ENCODE measurements around the gene FMR1NB. TPM values are rescaled to one million over a fixed set of nuclear protein-coding genes. Genes with fewer than 3 reads are reported as not detected.
A peak's percentile ranks its signal among the peaks of the same experiment; 100 is the strongest.

The FMR1NB gene, protein sequence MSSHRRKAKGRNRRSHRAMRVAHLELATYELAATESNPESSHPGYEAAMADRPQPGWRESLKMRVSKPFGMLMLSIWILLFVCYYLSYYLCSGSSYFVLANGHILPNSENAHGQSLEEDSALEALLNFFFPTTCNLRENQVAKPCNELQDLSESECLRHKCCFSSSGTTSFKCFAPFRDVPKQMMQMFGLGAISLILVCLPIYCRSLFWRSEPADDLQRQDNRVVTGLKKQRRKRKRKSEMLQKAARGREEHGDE
- total RNA-seq (ENCODE audit: insufficient read depth, low replicate concordance): not detected

DNA sequence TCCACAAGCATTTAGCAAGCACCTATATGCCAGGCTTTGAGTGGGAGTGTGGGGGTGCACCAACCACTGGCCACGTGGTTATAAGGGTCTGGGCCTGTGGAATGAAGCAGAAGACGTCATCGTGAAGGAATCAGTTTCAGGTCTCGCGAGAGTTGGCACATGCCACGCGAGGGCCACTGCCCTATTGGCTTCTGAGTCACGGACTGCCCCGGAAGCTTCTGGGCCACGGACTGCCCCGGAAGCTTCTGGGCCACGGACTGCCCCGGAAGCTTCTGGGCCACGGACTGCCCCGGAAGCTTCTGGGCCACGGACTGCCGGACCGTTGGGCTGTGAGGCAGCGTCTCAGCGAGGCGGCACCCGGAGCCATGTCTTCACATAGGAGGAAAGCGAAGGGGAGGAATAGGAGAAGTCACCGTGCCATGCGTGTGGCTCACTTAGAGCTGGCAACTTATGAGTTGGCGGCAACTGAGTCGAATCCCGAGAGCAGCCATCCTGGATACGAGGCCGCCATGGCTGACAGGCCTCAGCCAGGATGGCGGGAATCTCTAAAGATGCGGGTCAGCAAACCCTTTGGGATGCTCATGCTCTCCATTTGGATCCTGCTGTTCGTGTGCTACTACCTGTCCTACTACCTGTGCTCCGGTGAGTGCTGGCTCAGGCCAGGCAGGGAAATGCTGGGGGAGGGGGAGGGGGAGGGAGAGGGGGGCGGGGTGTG is at the start of gene FMR1NB:
FMR1NB (plus strand) TSS at position 300 of the 715 bp plus-strand sequence; CDS start at position 366, 66 bp downstream.
- DNase-seq (ENCODE audit: low spot score): no peak

DNA sequence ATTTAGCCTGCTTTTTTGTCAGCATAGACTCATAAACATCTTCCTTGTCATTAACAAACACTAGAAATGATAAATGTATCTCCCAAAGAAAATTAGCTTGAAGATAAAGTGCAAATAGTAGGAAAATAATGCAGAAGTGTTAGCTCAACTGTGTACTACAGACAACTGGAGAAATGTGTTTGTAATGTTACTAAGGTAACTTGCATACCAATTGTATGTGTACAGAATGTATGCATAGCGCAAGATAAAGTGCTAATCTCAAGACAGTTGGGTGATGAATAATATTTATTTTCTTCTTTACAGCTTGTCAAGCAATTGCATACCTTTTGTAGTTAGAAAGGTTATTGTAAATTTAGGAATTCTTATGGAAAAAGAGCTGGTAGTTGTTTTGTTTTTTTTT is 47.3 kb upstream of the FMR1NB start:
- DNase-seq (ENCODE audit: low spot score): no peak

DNA sequence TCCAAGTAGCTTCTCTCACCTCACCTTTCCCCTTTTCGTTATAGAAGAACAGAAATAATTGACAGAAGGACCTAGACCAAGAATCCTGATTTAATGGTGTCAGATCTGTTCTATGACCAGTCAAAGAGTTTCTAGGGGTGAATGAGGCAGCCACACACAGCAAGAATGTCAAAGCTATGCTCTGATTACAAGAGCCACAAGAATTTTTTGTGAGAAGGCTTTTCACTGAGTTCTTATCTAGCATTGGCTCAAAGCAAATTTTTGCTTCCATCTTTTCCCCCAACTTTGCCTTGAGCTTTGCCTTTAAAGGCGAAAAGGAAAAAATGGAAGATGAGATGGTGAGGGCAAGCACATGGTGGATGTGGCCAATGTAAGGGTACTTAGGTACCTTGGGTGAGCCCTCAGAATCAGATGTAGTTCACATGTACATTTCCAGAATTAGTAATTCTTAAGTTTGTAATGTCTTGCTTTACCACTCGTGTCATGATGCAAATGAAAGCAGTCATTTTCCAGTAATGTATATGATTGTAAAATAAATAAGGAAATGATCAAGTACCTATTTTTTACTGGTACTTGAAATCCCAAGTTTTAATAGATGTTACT is 45.9 kb upstream of the FMR1NB start:
- DNase-seq (ENCODE audit: low spot score): no peak

DNA sequence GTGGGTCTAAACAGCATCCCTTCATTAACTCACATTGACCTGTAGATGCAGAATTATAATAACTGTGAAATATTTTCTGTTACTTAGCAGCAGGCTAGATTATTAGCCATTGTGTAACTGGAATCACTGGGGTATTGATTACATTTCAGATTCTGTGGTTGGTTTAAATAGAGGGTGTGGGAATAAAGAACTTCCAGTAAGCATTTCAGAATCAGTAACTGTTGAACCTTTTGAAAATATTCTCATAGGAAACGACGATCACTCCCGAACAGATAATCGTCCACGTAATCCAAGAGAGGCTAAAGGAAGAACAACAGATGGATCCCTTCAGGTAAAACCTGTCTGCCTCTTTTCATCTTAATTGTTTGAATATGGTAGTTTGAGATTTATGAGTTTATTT is 35.9 kb upstream of the FMR1NB start:
- no peak for DNase-seq (ENCODE audit: low spot score)

DNA sequence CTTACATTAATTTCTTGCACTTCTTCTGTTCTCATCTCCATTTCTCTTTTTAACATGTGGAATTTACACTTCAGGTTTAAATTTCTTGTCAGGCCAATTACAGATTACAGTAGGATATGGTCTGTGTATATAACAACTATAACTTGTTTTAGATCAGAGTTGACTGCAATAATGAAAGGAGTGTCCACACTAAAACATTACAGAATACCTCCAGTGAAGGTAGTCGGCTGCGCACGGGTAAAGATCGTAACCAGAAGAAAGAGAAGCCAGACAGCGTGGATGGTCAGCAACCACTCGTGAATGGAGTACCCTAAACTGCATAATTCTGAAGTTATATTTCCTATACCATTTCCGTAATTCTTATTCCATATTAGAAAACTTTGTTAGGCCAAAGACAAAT is 32.6 kb upstream of the FMR1NB start:
- no peak for DNase-seq (ENCODE audit: low spot score)

DNA sequence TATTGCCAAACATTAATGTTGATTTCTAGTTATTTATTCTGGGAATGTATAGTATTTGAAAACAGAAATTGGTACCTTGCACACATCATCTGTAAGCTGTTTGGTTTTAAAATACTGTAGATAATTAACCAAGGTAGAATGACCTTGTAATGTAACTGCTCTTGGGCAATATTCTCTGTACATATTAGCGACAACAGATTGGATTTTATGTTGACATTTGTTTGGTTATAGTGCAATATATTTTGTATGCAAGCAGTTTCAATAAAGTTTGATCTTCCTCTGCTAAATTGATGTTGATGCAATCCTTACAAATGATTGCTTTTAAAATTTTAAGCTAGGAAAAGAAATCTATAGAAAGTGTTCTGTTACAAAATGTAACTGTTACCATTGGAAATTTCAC is 30.8 kb upstream of the FMR1NB start:
- DNase-seq (ENCODE audit: low spot score): no peak

DNA sequence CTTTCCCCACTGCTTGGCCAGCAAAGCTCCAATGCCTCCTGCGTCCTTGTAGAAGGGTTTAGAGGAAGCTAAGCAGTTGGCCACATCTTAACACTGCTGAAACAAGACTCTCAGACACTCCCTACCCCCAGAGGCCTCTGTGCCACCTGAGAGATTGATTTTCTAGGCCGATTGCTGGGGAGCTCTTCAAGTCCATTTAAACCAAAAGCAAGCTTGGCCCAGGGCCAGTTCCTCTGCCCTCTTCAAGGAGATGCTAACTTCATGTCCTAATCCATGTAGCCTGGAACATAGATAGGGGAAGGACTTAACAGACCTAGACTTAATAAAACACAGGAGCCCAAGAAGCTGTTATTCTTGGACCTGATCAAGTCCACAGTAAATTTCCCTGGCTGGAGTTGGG is 27.2 kb upstream of the FMR1NB start:
- DNase-seq (ENCODE audit: low spot score): no peak

DNA sequence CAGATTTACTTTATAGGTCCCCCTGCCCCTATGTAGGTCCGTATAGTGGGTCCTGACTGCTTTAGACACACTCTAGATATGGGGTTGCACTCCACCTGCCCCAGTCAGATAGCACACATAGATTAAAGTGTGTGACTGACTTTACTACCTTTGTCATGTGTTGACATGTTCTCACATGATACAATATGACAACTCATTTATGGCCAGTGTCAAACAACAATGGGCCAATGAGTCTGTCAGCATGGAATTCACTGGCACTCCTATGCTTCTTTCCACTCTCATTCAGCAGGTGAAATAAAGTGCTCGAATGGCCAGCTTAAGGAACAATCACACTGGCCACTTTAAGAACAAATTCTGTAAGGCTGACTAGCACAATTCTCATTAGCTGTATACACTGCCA is 23.8 kb upstream of the FMR1NB start:
- no peak for DNase-seq (ENCODE audit: low spot score)

DNA sequence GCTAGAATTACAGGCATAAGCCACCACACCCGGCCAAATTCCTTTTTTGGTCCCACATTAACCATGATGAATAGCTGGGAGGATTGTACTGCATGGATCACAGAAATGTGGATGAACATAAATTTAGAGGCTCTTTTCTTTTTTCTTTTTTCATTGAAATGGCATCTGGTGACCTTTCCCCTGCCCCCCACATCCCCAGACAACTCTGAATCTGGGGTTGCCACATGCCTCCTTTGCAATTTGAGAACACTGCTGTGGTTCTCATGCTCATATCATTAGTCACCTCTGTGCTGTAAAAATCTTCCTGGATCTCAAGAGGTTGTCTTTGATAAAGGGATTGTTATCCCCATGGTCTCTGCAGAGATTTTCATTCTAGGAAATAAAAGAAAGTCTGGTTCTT is 22.8 kb upstream of the FMR1NB start:
- DNase-seq (ENCODE audit: low spot score): no peak

DNA sequence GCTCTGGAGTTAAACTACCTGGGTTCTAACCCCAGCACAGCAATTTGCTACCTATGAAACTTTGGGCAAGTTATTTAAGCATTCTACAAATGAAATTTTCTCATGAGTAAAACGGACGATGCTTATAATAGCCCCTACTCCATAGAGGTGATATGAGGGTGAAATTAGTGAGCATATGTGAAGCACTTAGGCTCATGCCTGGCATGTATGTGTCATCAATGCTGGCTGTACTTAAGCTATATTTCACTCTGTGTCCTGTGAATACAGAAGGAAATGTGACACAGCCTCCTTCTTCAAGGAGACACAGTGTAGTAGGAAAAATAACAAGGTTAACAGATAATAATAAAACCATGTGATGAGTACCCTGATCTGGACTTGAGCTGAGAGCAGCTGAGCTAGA is 20.4 kb upstream of the FMR1NB start:
- no peak for DNase-seq (ENCODE audit: low spot score)

DNA sequence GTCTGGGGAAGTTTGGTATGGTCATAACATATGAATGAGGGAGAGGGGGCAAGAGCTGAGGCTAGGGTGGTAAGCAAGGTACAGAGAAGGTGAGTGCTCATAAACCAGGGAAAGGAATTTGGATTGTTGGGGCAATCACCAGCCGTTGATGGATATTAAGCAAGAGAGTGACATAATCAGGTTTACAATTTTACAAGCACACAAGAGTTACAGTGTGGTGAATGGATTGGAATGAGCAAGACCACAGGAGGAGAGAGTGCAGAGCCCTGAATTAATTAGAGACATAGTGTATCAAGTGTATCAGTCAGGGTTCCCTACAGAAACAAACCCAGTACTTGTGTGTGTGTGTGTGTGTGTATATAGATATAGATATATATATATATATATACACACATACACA is 18.7 kb upstream of the FMR1NB start:
- DNase-seq (ENCODE audit: low spot score): no peak

DNA sequence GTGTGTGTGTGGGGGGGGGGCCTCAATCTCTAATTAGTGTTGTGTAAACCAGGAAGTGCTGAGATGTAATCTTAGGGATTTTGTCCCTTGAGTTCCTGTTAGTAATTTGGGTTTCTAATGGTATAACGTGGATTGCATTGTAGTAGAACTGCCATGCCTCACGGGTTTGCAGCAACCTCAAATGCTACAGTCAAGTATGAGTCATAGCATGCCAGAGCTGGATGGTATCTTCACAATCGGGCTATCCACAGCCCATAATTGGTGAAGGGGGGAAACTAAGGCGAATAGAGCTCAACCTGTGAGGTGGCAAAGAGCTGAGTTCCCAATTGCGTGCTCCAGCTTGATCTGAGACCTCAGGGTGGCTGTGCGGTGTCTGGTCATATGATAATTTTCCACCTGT is 2.2 kb upstream of the FMR1NB start:
- DNase-seq (ENCODE audit: low spot score): no peak

DNA sequence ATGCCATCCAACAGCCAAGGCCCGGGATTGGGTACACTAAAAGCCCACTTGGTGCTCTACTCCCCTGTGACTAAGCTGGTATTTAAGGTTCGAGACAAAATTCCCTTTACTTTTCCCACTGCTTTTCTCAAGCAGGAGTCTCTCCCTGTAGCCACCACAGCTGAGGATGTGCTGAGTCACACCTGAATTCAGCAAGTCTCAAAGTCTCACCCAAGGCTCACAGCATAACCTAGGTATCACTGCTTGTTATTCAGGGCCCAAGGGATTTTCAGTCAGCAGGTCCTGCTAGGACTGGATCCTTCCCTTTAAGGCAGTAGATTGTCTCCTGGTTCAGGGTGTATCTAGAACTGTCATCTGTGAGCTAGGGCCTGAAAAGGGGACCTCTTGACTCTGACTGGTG is 39.2 kb downstream of the FMR1NB start:
- DNase-seq (ENCODE audit: low spot score): no peak

DNA sequence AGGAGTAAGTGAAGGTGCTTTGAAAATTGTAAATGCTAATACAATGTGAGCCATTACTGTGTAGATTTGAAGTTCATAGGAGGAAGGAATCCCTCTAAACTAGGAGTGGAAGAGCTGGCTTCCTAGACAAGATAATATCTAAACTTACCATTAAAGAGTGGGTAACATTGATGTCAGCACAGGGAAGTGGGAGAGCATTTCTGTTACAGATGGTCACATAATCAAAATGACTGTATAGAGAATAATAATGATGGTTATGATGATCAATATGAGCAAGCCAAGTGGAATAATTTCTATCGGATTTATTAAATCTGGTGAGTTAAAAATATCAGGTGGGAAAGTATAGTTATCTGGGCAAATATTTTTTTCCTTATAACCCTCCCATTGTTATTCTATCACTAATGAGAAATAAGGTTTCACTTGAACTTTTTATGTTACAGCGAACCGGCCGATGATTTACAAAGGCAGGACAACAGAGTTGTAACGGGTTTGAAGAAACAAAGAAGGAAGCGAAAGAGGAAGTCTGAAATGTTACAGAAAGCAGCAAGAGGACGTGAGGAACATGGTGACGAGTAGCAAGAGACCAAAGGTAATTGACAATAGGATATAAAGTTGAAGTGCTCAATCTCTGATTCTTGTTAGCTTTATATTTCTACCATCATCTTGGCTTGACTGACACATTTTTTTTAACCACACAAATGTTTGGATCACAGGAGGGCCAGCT is 43.5 kb downstream of the FMR1NB start:
- no peak for DNase-seq (ENCODE audit: low spot score)

DNA sequence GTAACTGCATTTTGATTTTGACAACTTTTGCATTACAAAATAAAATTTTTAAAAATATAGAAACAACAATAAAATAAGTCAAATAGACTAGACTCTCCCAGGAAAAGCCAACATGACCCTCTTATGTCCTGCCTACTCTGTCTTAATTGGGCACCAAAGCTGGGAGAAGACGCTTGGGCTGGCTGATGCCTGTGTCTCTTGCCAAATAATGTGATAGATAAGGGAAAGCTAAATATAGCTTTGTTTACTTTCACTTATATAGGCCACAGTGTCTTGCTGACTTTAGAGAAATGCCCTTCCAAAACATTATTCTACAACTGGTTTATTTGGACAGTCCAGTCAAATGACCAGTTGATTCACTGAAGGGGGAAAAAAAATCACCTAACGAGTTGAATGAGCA is 54.2 kb downstream of the FMR1NB start:
- DNase-seq (ENCODE audit: low spot score): no peak

DNA sequence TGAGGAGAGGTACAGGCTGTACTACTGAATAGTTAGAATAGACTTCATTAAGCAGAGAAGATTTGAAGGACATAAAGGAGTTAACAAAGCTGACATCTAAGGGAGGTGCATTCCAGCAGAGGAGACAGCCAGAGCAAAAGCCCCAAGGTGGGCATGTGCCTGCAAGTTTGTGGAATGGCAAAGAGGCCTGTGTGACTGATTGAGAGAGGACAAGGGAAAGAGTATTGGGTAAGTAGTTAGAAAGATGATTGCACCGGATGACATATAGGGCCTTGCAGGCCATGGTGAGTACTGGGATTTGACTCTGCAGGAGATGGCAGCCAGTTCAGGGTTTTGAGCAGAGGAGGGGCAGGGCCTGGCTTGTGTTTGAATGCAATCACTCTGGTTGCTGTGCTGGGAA is 55.9 kb downstream of the FMR1NB start:
- DNase-seq (ENCODE audit: low spot score): peak; percentile 35

DNA sequence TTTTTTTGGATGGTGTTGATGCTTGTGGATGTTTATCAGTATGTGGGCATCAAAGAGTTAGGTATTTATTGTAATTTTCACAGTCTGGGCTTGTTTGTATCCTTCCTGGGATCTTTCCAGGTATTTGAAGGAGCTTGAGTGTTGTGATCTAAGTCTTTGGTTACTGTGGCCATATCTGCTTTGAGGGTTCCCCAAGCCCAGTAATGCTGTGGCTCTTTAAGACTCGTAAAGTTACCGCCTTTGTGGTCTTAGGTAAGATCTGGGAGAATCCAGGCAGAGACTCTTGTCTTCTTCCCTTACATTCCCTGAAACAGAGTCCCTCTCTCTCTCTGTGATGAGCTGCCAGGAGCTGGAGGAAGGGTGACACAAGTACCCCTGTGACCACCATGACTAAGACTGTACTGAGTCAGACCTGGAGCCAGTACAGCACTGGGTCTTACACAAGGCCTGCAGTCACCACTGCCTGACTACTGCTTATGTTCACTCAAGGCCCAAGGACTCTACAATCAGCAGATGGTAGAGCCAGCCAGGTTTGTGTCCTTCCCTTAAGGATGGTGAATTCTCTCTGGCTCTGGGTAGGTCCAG is 62.2 kb downstream of the FMR1NB start:
- no peak for DNase-seq (ENCODE audit: low spot score)

DNA sequence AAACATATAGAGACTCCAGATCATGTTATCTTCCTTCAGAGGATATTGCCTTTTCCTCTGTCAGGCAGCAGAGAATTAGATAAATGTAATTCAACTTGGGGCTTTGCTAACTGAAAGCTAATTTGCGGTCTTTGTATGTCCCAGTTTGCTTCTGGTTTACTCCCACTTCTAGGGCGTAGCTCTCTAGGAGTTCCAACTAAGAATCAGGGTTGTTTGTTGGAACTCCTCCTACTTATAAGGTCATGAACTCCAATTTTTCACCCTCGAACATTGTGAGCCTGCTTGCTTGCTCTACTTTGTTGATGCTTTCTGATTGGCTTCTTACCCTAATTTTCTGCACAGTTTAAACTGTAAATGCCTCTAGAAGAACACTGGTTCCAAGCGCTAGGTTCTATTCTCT is 66.1 kb downstream of the FMR1NB start:
- no peak for DNase-seq (ENCODE audit: low spot score)

DNA sequence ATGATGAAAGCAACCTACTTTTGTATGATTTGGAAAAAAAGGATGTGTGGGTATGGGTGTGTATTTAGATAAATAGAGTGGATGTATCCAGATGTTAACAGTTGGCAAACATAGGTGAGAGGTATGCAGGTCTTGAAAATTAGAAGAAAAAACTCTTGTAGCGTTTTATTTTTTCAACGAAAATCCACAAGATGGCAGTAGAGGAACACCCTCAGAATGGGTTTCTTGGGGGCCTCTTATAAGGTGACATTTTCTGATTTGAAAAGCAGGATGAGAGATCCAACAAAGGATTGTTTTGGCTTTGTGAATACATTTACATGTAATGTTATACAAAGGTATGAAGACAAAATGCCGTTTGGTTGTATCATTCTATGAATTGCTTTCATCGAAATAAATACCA is 68.3 kb downstream of the FMR1NB start:
- peak; percentile 47 for DNase-seq (ENCODE audit: low spot score)

DNA sequence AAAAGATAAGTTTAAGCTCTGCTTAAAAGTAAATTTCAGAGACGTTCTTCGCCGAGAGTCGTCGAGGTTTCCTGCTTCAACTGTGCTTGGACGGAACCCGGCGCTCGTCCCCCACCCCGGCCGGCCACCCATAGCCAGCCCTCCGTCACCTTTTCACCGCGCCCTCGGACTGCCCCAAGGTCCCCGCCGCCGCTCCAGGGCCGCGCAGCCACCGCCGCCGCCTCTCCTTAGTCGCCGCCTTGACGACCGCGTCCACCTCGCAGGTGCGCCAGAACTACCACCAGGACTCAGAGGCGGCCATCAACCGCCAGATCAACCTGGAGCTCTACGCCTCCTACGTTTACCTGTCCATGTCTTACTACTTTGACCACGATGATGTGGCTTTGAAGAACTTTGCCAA is 70.8 kb downstream of the FMR1NB start:
- DNase-seq (ENCODE audit: low spot score): no peak

DNA sequence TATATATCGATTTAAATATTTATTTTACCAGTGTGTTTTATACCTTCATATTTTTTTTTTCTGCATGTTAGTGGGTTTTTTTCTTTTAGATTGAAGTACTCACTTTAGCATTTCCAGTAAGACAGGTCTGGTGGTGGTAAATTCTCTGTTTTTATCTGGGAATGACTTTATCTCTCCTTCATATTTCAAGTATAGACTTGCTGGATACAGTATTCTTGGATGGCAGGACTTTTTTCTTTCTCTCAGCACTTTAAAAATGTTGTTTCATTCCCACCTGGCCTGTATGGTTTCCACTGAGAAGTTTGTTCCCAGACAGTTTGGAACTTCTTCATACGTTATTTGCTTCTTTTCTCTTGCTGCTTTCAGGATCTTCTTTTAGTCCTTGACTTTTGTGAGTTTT is 86.1 kb downstream of the FMR1NB start:
- no peak for DNase-seq (ENCODE audit: low spot score)
